HUES6 (cell line): ENCODE results near the gene C9.
"Not testable (repeated sequence)": the region's sequence is repeated elsewhere in the genome, so short reads cannot be mapped to it uniquely, and the experiment has no call there.

Source experiments
- H3K27ac ChIP-seq: 2 replicates; pipeline ENCODE4 v1.7.0; 2013; ENCODE audit warnings: low read depth, mild to moderate bottlenecking, low read length, inconsistent platforms
- H3K27me3 ChIP-seq: 2 replicates; pipeline ENCODE4 v1.6.1; 2013; ENCODE audit warnings: low read length; ENCODE audit not compliant: control insufficient read depth, insufficient read depth
- H3K36me3 ChIP-seq: 2 replicates; pipeline ENCODE4 v1.6.1; 2013; ENCODE audit warnings: low read length; ENCODE audit not compliant: control insufficient read depth, insufficient read depth
- H3K4me1 ChIP-seq: 2 replicates; pipeline ENCODE4 v1.6.1; 2013; ENCODE audit warnings: low read length; ENCODE audit not compliant: control insufficient read depth, insufficient read depth
- H3K4me3 ChIP-seq: 2 replicates; pipeline ENCODE4 v1.5.1; 2013; ENCODE audit warnings: low read depth, low read length
- H3K9ac ChIP-seq: one replicate; pipeline ENCODE4 v1.6.1; 2013; ENCODE audit warnings: mild to moderate bottlenecking, low read length
- H3K9me3 ChIP-seq: 2 replicates; pipeline ENCODE4 v1.6.1; 2013; ENCODE audit warnings: low read depth, low read length; ENCODE audit not compliant: control insufficient read depth, insufficient read depth

The C9 gene

DNA sequence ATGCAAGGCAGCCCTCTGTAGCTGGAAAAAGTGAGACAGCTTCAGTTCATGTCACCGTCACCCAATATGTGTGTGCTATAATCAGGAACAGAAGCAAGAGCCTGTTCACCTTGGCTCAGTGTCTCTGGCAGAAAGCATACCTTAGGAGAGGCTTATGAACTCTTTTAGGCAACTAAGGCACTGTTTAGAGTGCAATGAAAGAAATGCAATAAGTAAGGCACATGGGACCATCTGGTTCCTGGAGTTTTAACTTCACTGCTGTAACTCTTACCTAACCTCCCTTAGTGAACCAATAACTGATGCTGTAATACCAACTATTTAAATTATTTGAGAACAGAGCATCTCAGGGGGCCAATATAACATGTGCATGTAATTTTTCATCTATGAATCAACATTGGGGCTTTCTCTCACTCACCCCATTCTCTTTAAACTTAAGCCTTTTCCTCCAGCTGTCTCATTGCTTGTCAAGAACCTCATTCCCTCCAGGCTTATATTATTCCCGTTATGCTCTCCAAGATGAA is 32.4 kb downstream of the C9 start:
- no peak overlapping the region for H3K27ac ChIP-seq
- peaks cover 4% of the 10 kb centered on the region; the same call in 1 of the 2 replicates for H3K4me1 ChIP-seq
- H3K27me3 ChIP-seq, result no peaks in the 10 kb centered on the region
- no peak overlapping the region for H3K4me3 ChIP-seq
- H3K36me3 ChIP-seq, result no peaks in the 10 kb centered on the region
- no peak overlapping the region for H3K9ac ChIP-seq
- peaks cover 13% of the 10 kb centered on the region for H3K9me3 ChIP-seq

GRCh38 chr5:39328731-39329130 is 35.6 kb downstream of the C9 start:
- Histone ChIP-seq H3K9ac (no peak overlapping the region), H3K27me3 (no peaks in the 10 kb centered on the region), H3K27ac (no peak overlapping the region), H3K36me3 (no peaks in the 10 kb centered on the region), H3K9me3 (peaks cover 10% of the 10 kb centered on the region), H3K4me1 (peaks cover 4% of the 10 kb centered on the region; the same call in 1 of the 2 replicates), H3K4me3 (no peak overlapping the region)

- Histone ChIP-seq H3K4me3 (no peak overlapping the region), H3K27ac (no peak overlapping the region), H3K9me3 (no peaks in the 10 kb centered on the region), H3K9ac (no peak overlapping the region), H3K4me1 (no peaks in the 10 kb centered on the region), H3K36me3 (no peaks in the 10 kb centered on the region), H3K27me3 (no peaks in the 10 kb centered on the region)
Observed at GRCh38 chr5:39323542-39323941, 40.8 kb downstream of the C9 start.

GRCh38 chr5:39319395-39319794 is 44.9 kb downstream of the C9 start:
- no peaks in the 10 kb centered on the region for H3K9me3 ChIP-seq
- H3K4me3 ChIP-seq, result no peak overlapping the region
- H3K9ac ChIP-seq, result no peak overlapping the region
- H3K27me3 ChIP-seq, result no peaks in the 10 kb centered on the region
- no peak overlapping the region for H3K27ac ChIP-seq
- no peaks in the 10 kb centered on the region for H3K36me3 ChIP-seq
- H3K4me1 ChIP-seq, result no peaks in the 10 kb centered on the region

DNA sequence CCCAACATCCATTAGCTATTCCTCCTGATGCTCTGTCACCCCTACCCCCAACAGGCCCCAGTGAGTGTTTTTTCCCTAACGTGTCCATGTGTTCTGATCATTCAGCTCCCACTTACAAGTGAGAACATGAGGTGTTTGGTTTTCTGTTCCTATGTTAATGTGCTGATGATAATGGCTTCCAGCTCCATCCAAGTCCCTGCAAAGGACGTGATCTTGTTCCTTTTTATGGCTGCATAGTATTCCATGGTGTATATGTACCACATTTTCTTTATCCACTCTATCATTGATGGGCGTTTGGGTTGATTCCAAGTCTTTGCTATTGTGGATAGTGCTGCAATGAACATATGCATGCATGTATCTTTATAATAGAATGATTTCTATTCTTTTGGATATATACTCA is 47.8 kb downstream of the C9 start:
- H3K9ac ChIP-seq, H3K36me3 ChIP-seq, H3K4me3 ChIP-seq, H3K27me3 ChIP-seq, H3K9me3 ChIP-seq, H3K27ac ChIP-seq, H3K4me1 ChIP-seq: not testable (repeated sequence)

- H3K4me1 ChIP-seq, result no peaks in the 10 kb centered on the region
- no peak overlapping the region for H3K4me3 ChIP-seq
- H3K36me3 ChIP-seq, result no peaks in the 10 kb centered on the region
- no peak overlapping the region for H3K27ac ChIP-seq
- H3K27me3 ChIP-seq, result no peaks in the 10 kb centered on the region
- no peak overlapping the region for H3K9ac ChIP-seq
- no peaks in the 10 kb centered on the region for H3K9me3 ChIP-seq
Observed at GRCh38 chr5:39315995-39316394, 48.3 kb downstream of the C9 start.

DNA sequence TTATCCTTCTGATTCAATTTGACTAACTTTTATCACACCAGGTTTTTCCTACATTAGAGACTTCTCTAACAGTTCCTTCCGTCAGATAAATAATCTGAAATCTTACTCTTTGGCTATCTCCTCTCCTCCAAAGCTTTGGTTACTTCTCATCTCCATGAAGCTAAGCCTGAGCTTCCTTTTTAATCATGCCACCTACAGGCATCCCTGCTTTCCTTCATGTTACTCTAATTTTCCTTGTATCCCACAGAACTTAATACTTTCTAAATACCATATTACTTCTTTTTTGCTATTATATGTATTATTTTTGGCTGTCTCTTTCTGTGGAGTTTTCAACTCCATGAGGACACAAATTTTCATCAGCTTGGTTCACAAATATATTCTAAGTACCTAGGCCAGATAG is 49.7 kb downstream of the C9 start:
- Histone ChIP-seq H3K9ac (no peak overlapping the region), H3K36me3 (no peaks in the 10 kb centered on the region), H3K9me3 (no peaks in the 10 kb centered on the region), H3K4me3 (no peak overlapping the region), H3K4me1 (no peaks in the 10 kb centered on the region), H3K27me3 (no peaks in the 10 kb centered on the region), H3K27ac (no peak overlapping the region)

DNA sequence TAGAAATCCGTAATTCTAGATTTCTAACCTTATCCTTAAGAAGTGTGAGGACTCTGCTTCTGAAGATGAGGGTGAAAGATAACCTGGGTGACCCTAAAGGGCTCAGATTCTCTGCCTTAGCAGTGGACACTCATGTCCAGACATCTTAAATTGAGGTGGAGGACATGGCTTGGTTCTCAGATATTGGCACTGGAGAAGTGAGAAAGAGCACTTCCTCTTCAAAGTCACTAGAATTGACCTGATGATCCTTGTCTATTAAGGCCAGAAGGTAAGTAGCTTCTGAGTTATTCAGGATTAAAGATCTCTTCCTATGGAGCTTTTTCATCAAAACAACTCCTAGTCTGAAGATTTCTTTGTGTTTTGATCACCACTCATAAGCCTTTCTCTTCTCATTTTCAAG is 54.8 kb downstream of the C9 start:
- Histone ChIP-seq H3K9me3 (no peaks in the 10 kb centered on the region), H3K36me3 (no peaks in the 10 kb centered on the region), H3K27me3 (no peaks in the 10 kb centered on the region), H3K9ac (no peak overlapping the region), H3K4me3 (no peak overlapping the region), H3K4me1 (no peaks in the 10 kb centered on the region), H3K27ac (no peak overlapping the region)

DNA sequence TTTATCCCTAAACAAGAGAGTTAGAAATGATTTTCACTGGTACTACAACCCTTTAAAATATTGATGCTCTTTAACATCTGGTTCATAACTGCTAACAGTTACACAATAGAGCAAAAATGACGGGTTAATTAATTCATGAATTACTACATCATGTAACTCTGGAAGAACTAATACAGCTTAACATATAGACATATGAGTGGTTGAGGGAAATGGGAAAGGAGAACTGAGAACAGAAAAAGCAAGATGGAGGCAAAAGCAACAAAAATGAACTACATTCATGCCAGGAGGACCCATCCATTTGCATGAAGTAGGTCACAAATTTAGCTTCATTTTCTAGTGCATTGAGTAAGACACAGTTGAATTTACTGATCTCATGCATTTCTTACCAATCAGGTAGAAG is 61.8 kb downstream of the C9 start:
- Histone ChIP-seq H3K36me3 (no peaks in the 10 kb centered on the region), H3K9ac (no peak overlapping the region), H3K4me3 (no peak overlapping the region), H3K27me3 (no peaks in the 10 kb centered on the region), H3K9me3 (no peaks in the 10 kb centered on the region), H3K4me1 (no peaks in the 10 kb centered on the region), H3K27ac (no peak overlapping the region)

GRCh38 chr5:39301406-39301805 is 62.9 kb downstream of the C9 start:
- no peaks in the 10 kb centered on the region for H3K27me3 ChIP-seq
- no peaks in the 10 kb centered on the region for H3K36me3 ChIP-seq
- H3K4me3 ChIP-seq, result no peak overlapping the region
- no peaks in the 10 kb centered on the region for H3K4me1 ChIP-seq
- H3K27ac ChIP-seq, result no peak overlapping the region
- H3K9ac ChIP-seq, result no peak overlapping the region
- H3K9me3 ChIP-seq, result no peaks in the 10 kb centered on the region

GRCh38 chr5:39299962-39300361 is 64.3 kb downstream of the C9 start:
- Histone ChIP-seq H3K9me3 (no peaks in the 10 kb centered on the region), H3K4me1 (no peaks in the 10 kb centered on the region), H3K27me3 (no peaks in the 10 kb centered on the region), H3K27ac (no peak overlapping the region), H3K36me3 (no peaks in the 10 kb centered on the region), H3K9ac (no peak overlapping the region), H3K4me3 (no peak overlapping the region)

- Histone ChIP-seq H3K9ac (no peak overlapping the region), H3K9me3 (no peaks in the 10 kb centered on the region), H3K27ac (no peak overlapping the region), H3K4me3 (no peak overlapping the region), H3K27me3 (no peaks in the 10 kb centered on the region), H3K36me3 (no peaks in the 10 kb centered on the region), H3K4me1 (no peaks in the 10 kb centered on the region)
Observed at GRCh38 chr5:39294736-39295135, 69.6 kb downstream of the C9 start.
